ENCODE measurements around the gene FIBCD1.

- TF ChIP-seq PML (IDR thresholded peaks at IDR 0.05; ENCODE audit: low read length) (no peak), PHF20 (IDR thresholded peaks at IDR 0.05; ENCODE audit: partially characterized antibody) (no peak), ADNP (tag; IDR thresholded peaks at IDR 0.05) (no peak), PTTG1 (tag; IDR thresholded peaks at IDR 0.05; ENCODE audit: low read depth) (no peak), ZBTB33 (CRISPR knock-in tag; IDR thresholded peaks at IDR 0.05) (no peak), GATA2 (CRISPR knock-in tag; IDR thresholded peaks at IDR 0.05) (no peak)
Measured at GRCh38 chr9:130852801-130853200, 86.2 kb downstream of the FIBCD1 start.

Measured in K562 (cell line).